Kidney epithelial cell (primary cell): ENCODE measurements around the gene TRPM5. TPM values are rescaled to one million over a fixed set of nuclear protein-coding genes. Genes with fewer than 3 reads are reported as not detected.

ENCODE experiments used
- DNase-seq: peaks from one replicate; pipeline ENCODE4 v3.0.0-alpha.2; 2010; ENCODE audit warnings: low read depth
- H3K27me3 ChIP-seq: 2 replicates; pipeline ENCODE4 v1.6.0; 2011; ENCODE audit warnings: low read length; ENCODE audit not compliant: control insufficient read depth, insufficient read depth
- H3K36me3 ChIP-seq: 2 replicates; pipeline ENCODE4 v1.5.1; 2011; ENCODE audit warnings: low read length; ENCODE audit not compliant: control insufficient read depth, insufficient read depth
- H3K4me3 ChIP-seq: 2 replicates; pipeline ENCODE4 v1.5.1; 2011; ENCODE audit warnings: low read depth, mild to moderate bottlenecking, control low read depth, low read length
- total RNA-seq: library from RNA; depleted of rRNA; stranded (reverse); fragments of >200 nt; gene quantifications from 2 replicates; pipeline ENCODE4 v1.2.3, GENCODE V29; 2015
- TF ChIP-seq, protein P1 (sequence below): IDR thresholded peaks from 2 replicates; pipeline ENCODE4 v1.5.1; 2011; ENCODE audit warnings: mild to moderate bottlenecking, moderate library complexity, low read length, control low read depth, inconsistent platforms; ENCODE audit not compliant: insufficient read depth, poor library complexity, severe bottlenecking

The TRPM5 gene
- total RNA-seq, 1 donor from 2014 or later, result not detected

DNA sequence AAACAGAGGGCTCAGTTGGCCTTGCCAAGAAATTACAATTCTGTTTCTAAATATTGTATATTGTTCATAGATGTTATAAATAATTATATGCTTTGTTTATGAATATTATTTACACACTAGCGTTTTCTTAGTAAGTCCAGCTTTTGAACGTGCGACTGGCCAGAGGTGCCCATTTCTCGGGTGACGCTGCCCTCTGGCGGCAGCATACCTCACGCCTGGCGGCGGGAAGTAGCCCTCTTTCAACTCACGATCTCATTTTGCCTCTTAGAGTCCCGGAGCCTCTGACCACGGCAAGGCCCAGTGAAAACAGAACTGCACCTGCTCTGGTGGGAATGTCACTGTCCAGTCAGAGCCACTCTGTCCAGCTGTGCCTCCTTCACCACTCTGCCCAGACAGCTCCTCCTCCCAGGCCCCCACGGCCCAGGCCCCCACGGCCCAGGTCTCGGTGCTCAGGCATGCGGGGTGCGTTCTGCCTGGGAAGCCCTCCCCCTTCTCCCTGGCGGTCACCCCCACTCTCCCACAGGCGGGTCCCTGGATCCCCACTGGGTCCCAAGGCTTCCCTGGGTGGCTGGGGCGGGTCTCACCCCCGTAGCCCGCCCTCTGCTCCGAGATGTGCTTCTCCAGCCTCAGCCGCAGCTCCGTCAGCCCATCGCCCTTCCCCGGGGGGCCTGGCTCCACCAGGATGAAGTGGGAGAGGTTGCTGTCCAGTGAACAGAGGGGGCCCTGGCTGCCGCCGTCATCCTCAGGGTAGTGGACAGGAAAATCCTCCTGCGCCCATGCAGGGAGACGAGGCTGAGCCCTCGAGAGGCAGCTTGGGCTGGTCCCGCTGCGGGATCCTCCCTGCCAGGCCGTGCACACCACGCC is 24.4 kb downstream of the TRPM5 start:
- TF ChIP-seq, protein P1, sequence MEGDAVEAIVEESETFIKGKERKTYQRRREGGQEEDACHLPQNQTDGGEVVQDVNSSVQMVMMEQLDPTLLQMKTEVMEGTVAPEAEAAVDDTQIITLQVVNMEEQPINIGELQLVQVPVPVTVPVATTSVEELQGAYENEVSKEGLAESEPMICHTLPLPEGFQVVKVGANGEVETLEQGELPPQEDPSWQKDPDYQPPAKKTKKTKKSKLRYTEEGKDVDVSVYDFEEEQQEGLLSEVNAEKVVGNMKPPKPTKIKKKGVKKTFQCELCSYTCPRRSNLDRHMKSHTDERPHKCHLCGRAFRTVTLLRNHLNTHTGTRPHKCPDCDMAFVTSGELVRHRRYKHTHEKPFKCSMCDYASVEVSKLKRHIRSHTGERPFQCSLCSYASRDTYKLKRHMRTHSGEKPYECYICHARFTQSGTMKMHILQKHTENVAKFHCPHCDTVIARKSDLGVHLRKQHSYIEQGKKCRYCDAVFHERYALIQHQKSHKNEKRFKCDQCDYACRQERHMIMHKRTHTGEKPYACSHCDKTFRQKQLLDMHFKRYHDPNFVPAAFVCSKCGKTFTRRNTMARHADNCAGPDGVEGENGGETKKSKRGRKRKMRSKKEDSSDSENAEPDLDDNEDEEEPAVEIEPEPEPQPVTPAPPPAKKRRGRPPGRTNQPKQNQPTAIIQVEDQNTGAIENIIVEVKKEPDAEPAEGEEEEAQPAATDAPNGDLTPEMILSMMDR, result peak; percentile 80
- H3K36me3 ChIP-seq, result no peaks in the 10 kb centered on the region
- H3K27me3 ChIP-seq, result peaks cover 17% of the 10 kb centered on the region
- peak; percentile 32 for DNase-seq
- H3K4me3 ChIP-seq, result no peak overlapping the region

- TF ChIP-seq, protein P1, result no peak
- H3K36me3 ChIP-seq, result no peaks in the 10 kb centered on the region
- peaks cover 17% of the 10 kb centered on the region for H3K27me3 ChIP-seq
- DNase-seq, result no peak
- no peak overlapping the region for H3K4me3 ChIP-seq
Observed at GRCh38 chr11:2418693-2419360, 25.5 kb downstream of the TRPM5 start.

DNA sequence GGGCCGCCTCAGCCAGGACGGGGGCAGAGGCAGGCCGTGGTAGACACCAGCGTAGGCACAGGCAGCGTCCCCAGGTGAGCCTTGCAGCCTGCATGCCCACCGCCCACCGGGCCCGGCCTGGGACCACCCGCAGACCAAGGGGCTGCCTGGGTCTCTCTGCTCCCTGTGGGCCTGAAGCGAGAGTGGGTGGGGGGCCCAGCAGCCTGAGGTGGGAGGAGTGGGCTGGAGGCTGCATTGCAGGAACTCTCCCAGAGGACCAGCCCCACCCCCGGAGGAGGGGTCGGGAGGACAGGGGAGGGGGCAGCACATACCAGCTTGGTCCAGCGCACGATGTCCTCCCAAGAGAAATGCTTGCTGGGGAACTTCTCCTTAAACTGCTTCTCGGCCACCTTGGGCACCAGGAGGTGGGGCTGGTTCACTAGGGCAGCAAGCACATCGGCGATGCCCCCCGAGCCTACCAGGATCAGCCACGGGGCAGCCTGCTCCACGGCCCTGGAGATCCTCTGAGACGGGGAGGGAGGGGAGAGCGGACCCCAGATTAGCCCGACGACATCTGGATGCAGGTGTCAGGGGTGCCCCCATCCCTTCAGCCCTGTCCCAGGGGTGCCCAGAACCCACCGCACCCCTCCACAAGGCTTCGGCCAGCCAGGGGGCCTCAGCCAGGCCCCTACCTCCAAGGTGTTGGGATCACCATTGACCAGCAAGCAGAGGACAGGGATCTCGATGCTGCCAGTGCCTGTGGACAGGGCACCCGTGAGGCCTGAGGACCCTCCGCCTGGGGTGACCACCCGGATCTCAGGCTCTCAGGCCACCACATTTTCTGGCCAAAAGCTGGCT is 26.2 kb downstream of the TRPM5 start:
- Histone ChIP-seq H3K27me3 (peaks cover 17% of the 10 kb centered on the region), H3K36me3 (no peaks in the 10 kb centered on the region)

DNA sequence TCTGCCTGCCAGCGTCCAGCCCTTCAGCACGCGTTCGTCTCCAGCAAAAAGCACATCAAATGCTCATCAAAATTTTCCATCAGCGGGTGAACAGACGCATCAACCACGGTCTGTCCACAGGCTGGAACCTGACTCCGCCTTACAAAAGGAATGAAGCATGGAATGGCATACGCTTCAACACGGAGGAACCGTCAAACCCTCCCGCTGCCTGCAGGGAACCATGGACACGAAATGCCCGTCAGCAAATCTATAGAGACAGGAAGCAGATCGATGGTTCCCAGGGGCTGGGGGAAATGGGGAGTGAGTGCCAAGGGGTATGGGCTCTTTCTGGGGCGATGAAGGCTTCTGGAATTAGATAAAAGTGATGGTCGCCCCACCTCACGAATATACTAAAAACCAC is 27.5 kb downstream of the TRPM5 start:
- H3K4me3 ChIP-seq, result no peak overlapping the region
- H3K36me3 ChIP-seq, result no peaks in the 10 kb centered on the region
- TF ChIP-seq, protein P1, result no peak
- DNase-seq, result no peak
- peaks cover 19% of the 10 kb centered on the region for H3K27me3 ChIP-seq

More for the DNA sequence above, 26.2 kb downstream of the TRPM5 start:
- DNase-seq, result no peak
- TF ChIP-seq, protein P1, result no peak
- no peak overlapping the region for H3K4me3 ChIP-seq

DNA sequence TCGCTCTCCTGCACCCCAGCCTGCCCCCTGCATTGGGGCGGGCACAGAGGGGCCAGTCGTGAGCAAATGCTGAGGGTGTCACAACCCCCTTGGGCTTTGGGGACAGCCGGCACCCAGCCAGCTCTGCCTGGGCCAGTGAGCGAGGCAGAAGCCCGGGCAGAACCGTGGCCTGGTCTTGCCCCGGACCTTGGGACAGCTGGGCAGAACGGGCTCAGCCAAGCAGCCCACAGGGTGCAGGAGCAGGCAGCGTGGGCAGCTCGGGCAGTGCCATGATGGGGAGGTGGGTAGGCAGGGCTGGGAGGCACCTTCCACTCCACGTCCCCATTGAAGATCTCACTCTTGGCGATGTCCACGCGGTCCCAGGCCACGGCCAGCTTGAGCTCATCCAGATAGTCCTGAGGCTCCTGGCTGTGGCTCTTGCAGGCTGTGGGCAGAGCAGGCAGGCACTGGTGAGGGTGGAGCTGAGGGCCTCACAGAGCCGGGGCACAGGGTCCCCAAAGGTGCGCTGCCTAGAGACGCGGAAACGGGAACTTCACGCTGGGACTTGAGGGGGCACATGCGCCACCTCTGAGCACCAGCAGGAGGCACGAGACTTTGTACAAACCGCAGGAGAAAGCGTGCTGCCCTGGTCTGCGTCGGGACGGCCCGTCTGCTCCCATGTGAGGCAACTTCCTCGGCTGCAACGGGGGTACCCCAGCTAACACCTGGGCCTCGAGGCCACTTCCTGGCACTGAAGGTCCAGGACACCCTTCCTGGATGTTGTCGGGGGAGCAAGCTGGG is 28.5 kb downstream of the TRPM5 start:
- no peak for DNase-seq
- H3K4me3 ChIP-seq, result no peak overlapping the region
- TF ChIP-seq, protein P1, result no peak
- H3K27me3 ChIP-seq, result peaks cover 15% of the 10 kb centered on the region
- no peaks in the 10 kb centered on the region for H3K36me3 ChIP-seq
